BLaER1 (cell line): Measurements from ENCODE around the gene SNRPB.
"Not testable (repeated sequence)": the region's sequence is repeated elsewhere in the genome, so short reads cannot be mapped to it uniquely, and the experiment has no call there.

Experiments used
- H3K27ac ChIP-seq: shearing (Covaris generic); formaldehyde crosslinking; 2 replicates; pipeline ENCODE4 v1.8.1; 2022
- H3K27me3 ChIP-seq: shearing (Covaris generic); formaldehyde crosslinking; 2 replicates; pipeline ENCODE4 v1.8.1; 2022
- H3K36me3 ChIP-seq: shearing (Covaris generic); formaldehyde crosslinking; 2 replicates; pipeline ENCODE4 v1.8.1; 2022
- H3K4me1 ChIP-seq: shearing (Covaris generic); formaldehyde crosslinking; 2 replicates; pipeline ENCODE4 v1.8.1; 2022
- H3K4me2 ChIP-seq: shearing (Covaris generic); formaldehyde crosslinking; 2 replicates; pipeline ENCODE4 v1.8.1; 2022
- H3K4me3 ChIP-seq: shearing (Covaris generic); formaldehyde crosslinking; 2 replicates; pipeline ENCODE4 v1.8.1; 2022
- H3K9ac ChIP-seq: shearing (Covaris generic); formaldehyde crosslinking; 2 replicates; pipeline ENCODE4 v1.8.1; 2022
- H3K9me3 ChIP-seq: shearing (Covaris generic); formaldehyde crosslinking; 2 replicates; pipeline ENCODE4 v1.8.1; 2022
- H4K20me1 ChIP-seq: shearing (Covaris generic); formaldehyde crosslinking; 2 replicates; pipeline ENCODE4 v1.8.1; 2022
- Cebpa-rat ChIP-seq: shearing (Covaris generic); IDR thresholded peaks from 2 replicates; pipeline ENCODE4 v1.8.1; 2022

The SNRPB gene

DNA sequence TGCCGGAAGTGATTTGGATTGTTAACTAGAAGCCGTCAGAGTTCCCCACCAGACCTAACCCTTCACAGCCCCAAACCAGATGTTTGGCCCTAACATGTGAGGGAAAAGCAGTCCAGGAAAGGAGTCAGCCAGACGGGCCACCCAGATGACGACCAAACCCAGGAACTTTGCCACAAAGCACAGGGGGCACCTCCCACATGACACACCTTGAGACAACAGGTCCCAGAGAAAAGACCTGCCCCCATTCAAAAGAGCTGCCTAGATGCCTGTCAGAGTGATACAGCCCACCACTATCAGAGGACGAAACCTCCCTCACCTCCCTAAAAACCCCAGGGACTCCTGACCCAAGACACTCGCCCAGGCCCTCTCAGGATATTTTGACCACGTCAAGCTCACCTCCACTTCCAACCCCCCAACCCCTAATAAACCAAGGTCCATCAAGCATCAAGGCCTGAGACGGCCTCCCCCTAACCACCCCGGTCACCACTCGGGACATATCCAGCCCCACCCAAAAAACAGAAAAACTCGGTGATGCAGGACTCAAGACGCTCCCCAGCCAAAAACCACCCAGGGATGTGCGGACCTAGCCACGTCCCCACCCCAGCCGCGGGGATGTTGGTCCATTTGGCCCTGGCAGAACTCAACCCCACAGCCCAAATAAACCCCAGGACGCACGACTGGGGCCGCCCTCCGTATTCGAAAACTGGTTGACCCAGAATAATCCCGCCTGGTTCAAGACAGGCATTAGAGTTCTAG is 37.5 kb upstream of the SNRPB start:
- Histone ChIP-seq H3K9me3 (no peaks in the 10 kb centered on the region), H3K4me3 (peak overlapping the region; percentile 95), H3K9ac (peak overlapping the region; percentile 89), H3K4me1 (peaks cover 18% of the 10 kb centered on the region), H3K27me3 (no peaks in the 10 kb centered on the region), H3K27ac (peak overlapping the region; percentile 96), H3K36me3 (no peaks in the 10 kb centered on the region), H3K4me2 (peak overlapping the region; percentile 97), H4K20me1 (no peaks in the 10 kb centered on the region)
- no peak for TF ChIP-seq Cebpa-rat

DNA sequence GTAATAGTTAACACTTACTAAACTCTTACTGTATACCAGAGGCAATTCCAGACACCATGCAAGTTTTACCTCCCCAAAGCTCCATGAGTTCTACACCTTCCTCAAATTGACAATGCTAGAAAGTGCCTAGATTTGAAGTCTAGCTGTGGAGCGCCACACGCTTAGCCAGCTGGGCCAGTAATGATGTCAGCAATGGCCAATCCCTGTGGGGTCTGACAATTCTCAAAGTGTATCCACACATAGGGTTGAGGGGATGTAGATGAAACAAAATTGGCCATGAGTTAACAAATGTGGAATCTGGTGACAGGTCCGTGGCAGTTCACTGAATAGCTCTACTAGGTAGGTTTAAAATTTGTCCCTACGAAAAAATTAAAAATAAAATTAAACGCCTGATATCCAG is 36.9 kb upstream of the SNRPB start:
- peak overlapping the region; percentile 95 for H3K4me3 ChIP-seq

DNA sequence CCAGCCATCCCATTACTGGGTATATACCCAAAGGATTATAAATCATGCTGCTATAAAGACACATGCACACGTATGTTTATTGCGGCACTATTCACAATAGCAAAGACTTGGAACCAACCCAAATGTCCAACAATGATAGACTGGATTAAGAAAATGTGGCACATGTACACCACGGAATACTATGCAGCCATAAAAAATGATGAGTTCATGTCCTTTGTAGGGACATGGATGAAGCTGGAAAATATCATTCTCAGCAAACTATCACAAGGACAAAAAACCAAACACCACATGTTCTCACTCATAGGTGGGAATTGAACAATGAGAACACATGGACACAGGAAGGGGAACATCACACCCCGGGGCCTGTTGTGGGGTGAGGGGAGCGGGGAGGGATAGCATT is 35.8 kb upstream of the SNRPB start:
- not testable (repeated sequence) for H3K4me3 ChIP-seq, H3K9me3 ChIP-seq, H3K27me3 ChIP-seq, H4K20me1 ChIP-seq, H3K4me2 ChIP-seq, H3K9ac ChIP-seq, H3K36me3 ChIP-seq, H3K27ac ChIP-seq
- peaks cover 18% of the 10 kb centered on the region for H3K4me1 ChIP-seq

More for the DNA sequence above, 36.9 kb upstream of the SNRPB start:
- TF ChIP-seq Cebpa-rat: no peak
- H3K4me1 ChIP-seq: peaks cover 18% of the 10 kb centered on the region
- H3K27ac ChIP-seq: no peak overlapping the region
- H3K27me3 ChIP-seq: no peaks in the 10 kb centered on the region
- peak overlapping the region; percentile 89; the same call in 1 of the 2 replicates for H3K9ac ChIP-seq
- no peaks in the 10 kb centered on the region for H3K36me3 ChIP-seq
- no peaks in the 10 kb centered on the region for H3K9me3 ChIP-seq
- no peaks in the 10 kb centered on the region for H4K20me1 ChIP-seq
- H3K4me2 ChIP-seq: peak overlapping the region; percentile 97

DNA sequence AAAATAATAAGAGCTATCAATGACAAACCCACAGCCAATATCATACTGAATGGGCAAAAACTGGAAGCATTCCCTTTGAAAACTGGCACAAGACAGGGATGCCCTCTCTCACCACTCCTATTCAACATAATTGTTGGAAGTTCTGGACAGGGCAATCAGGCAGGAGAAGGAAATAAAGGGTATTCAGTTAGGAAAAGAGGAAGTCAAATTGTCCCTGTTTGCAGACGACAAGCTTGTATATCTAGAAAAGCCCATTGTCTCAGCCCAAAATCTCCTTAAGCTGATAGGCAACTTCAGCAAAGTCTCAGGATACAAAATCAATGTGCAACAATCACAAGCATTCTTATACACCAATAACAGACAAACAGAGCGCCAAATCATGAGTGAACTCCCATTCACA is 34.2 kb upstream of the SNRPB start:
- not testable (repeated sequence) for H3K9ac ChIP-seq

DNA sequence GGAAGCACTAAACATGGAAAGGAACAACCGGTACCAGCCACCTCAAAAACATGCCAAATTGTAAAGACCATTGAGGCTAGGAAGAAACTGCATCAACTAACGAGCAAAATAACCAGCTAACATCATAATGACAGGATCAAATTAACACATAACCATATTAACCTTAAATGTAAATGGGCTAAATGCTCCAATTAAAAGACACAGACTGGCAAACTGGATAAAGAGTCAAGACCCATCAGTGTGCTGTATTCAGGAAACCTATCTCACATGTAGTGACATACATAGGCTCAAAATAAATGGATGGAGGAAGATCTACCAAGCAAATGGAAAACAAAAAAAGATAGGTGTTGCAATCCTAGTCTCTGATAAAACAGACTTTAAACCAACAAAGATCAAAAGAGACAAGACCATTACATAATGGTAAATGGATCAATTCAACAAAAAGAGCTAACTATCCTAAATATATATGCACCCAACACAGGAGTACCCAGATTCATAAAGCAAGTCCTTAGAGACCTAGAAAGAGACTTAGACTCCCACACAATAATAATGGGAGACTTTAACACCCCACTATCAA is 32.3 kb upstream of the SNRPB start:
- not testable (repeated sequence) for H3K9ac ChIP-seq, H3K27me3 ChIP-seq, H3K4me1 ChIP-seq, H3K9me3 ChIP-seq, H3K4me3 ChIP-seq, H3K4me2 ChIP-seq, H3K27ac ChIP-seq
- Histone ChIP-seq H4K20me1 (peaks cover 21% of the 10 kb centered on the region), H3K36me3 (peaks cover 36% of the 10 kb centered on the region)

More for the DNA sequence above, 34.2 kb upstream of the SNRPB start:
- not testable (repeated sequence) for H3K4me3 ChIP-seq, H3K9me3 ChIP-seq, H3K4me2 ChIP-seq, H3K27me3 ChIP-seq, H3K27ac ChIP-seq
- peaks cover 17% of the 10 kb centered on the region for H4K20me1 ChIP-seq
- peaks cover 18% of the 10 kb centered on the region for H3K4me1 ChIP-seq
- H3K36me3 ChIP-seq: peaks cover 18% of the 10 kb centered on the region

DNA sequence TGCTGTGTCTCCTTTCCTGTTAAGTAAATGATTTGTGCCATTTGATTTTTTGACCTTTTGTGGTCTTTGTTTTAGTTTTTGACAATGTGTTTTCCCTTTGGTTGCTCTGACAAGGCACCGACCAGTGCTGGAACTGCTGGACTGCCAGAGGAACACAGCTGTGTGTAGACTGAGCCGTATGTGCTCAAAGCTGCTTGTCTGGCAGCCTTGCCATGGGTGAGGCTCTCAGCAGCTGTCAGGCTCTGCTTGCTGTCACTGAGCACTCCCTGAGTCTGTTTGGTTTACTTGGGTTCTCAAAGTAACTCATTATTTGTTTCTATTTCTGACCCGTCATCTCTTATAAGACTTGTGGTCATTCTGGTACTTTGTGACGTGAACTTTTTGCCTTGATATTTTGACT is 15.1 kb upstream of the SNRPB start:
- Histone ChIP-seq H3K4me1 (no peaks in the 10 kb centered on the region), H3K27me3 (no peaks in the 10 kb centered on the region), H3K4me3 (no peak overlapping the region), H3K4me2 (no peak overlapping the region), H3K9me3 (no peaks in the 10 kb centered on the region), H3K9ac (no peak overlapping the region), H3K36me3 (peaks cover 99% of the 10 kb centered on the region), H3K27ac (no peak overlapping the region), H4K20me1 (no peaks in the 10 kb centered on the region)
- TF ChIP-seq Cebpa-rat: no peak

DNA sequence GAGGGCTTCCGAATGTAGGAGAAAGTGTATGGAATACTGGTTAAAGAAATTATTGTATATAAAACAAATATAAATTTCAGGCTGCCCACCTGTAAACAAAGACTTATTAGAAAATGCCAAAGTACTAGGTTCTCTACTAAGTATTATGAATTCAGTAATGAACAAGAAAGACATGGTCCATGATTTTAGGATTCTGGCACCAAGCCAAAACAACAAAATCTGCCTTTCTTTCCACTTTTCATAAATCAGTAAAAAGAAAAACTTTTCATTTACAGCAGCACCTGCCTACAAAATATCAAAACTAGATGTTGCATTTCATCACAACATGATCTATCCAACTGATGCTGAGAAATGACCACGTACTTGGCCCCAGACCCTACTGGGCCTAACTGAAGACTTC is 14.5 kb upstream of the SNRPB start:
- peaks cover 99% of the 10 kb centered on the region for H3K36me3 ChIP-seq
- H3K4me1 ChIP-seq: no peaks in the 10 kb centered on the region
- no peak for TF ChIP-seq Cebpa-rat
- H4K20me1 ChIP-seq: no peaks in the 10 kb centered on the region
- H3K27me3 ChIP-seq: no peaks in the 10 kb centered on the region
- no peak overlapping the region for H3K4me3 ChIP-seq
- H3K27ac ChIP-seq: no peak overlapping the region
- no peaks in the 10 kb centered on the region for H3K9me3 ChIP-seq
- H3K9ac ChIP-seq: no peak overlapping the region
- no peak overlapping the region for H3K4me2 ChIP-seq

DNA sequence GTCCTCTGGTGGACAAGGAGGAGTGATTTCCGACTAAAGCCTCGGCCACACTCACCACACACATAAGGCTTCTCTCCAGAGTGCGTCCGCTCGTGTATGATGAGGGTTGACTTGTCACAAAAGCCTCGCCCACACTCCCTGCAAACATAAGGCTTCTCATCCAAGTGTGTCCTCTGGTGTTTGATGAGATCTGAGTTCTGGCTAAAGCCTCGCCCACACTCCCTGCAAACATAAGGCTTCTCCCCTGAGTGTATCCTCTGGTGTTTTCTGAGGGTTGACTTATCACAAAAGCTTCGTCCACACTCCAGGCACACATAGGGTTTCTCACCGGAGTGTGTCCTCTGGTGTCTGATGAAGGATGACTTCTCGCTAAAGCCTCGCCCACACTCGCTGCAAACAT is 12.9 kb upstream of the SNRPB start:
- Histone ChIP-seq H3K27ac (no peak overlapping the region), H3K36me3 (peaks cover 96% of the 10 kb centered on the region), H3K9me3 (no peaks in the 10 kb centered on the region), H4K20me1 (no peaks in the 10 kb centered on the region), H3K4me2 (no peak overlapping the region), H3K27me3 (no peaks in the 10 kb centered on the region), H3K9ac (no peak overlapping the region), H3K4me1 (no peaks in the 10 kb centered on the region), H3K4me3 (no peak overlapping the region)
- no peak for TF ChIP-seq Cebpa-rat

DNA sequence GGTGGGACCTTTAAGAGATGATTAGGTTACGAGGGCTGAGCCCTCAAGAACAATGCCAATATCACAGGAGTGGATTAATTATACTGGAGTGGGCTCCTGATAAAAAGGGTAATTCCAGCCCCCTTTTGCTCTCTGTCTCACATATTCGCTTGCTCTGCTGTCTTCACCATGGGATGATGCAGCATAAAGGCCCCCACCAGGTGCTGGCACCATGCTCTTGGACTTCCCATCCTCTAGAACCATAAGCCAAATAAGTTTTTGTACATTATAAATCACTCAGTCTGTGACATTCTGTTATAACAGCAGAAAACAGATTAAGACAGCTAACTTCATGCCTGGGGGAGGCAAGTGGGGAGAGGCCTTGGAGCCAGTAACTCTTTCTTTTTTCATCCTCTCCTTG is 9.8 kb upstream of the SNRPB start:
- TF ChIP-seq Cebpa-rat: no peak
- Histone ChIP-seq H3K36me3 (peaks cover 82% of the 10 kb centered on the region), H3K4me2 (no peak overlapping the region), H3K27ac (no peak overlapping the region), H3K4me3 (no peak overlapping the region), H4K20me1 (no peaks in the 10 kb centered on the region), H3K9me3 (no peaks in the 10 kb centered on the region), H3K27me3 (no peaks in the 10 kb centered on the region), H3K9ac (no peak overlapping the region), H3K4me1 (no peaks in the 10 kb centered on the region)

DNA sequence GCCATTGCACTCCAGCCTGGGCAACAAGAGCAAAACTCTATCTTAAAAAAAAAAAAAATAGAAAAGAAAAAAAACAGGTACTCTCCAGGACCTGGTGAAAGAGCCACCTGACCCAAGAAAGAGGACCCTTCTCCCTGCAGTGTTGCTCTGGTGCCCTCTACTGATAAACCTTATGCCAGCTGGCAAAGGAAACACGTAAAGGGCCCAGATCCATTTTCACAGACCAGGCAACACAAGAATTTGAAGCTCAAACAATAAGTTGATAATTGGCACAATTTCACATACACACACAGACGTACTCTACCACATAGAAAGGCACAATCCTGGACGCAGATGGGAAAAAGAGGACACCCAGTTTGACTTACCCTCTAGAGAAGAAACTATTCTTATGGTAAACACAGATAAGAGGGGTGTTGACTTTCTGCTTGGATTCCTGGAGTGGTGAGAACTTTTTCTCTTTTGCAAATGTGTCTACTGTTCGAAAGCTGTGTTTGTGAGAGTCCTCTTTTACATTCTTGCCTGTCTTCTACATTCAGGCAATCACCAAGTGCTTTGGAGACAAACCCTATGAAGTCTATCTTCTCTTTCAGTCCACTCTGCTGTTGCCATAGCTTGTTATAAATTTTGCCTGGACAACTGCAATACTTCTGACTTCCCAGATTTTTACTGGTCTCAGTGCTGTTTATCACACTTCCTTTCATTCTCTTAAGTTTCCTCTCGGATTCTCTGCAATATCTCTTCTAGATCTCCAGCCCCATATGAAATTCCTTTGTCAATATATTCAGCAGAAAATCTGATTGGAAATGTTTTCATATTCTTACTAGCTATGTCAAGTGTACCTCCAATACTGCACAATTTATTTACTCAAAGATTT is 6.4 kb upstream of the SNRPB start:
- no peak overlapping the region for H3K9ac ChIP-seq
- no peaks in the 10 kb centered on the region for H3K4me1 ChIP-seq
- H3K27me3 ChIP-seq: no peaks in the 10 kb centered on the region
- H3K27ac ChIP-seq: no peak overlapping the region
- no peaks in the 10 kb centered on the region for H4K20me1 ChIP-seq
- no peak for TF ChIP-seq Cebpa-rat
- H3K4me2 ChIP-seq: no peak overlapping the region
- no peaks in the 10 kb centered on the region for H3K9me3 ChIP-seq
- no peak overlapping the region for H3K4me3 ChIP-seq
- H3K36me3 ChIP-seq: peaks cover 53% of the 10 kb centered on the region
